Measurements from ENCODE around the gene ANXA1. TPM values are rescaled to one million over a fixed set of nuclear protein-coding genes. Genes with fewer than 3 reads are reported as not detected.

Gene ANXA1
- total and polyA plus RNA-seq, 2 of the 13 experiments (the other 11 are each of a cell fraction or from before 2014, with no cell fraction given): 0.15 to 0.20 TPM

DNA sequence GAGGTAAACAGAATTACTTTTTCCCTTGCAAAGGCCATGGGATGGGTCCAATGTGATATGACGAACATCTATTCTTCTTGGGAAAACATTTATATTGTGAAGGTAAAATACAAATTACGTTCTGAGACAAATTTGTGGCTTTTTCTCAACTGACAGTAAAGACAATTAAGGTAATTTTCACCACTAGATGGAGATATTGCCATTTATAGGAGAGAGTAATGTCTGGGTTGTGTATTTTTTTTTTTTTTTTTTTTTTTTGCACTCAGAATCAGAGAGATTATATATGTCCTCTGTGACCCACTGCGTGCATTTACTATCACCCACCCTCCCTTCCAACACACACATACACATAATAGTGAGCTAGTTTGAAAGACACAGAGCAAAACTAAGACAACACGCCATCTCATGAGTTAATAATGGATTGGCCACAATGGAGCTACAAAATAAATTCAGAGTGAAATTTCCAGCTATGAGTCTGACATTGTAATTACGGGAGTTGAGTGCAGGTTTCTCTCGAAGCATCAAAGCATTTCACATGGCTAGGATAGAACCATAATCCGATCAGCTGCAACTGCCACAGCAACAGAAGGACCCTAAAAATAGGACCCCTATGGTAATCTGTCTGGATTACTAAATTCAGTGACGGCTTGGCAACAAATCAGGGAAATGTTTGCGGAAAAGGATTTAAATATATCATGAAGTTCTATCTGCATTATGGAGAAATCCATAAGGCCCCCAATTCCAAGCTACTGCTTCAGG lies 49.2 kb downstream of the ANXA1 start:
- Histone ChIP-seq H3K4me1 (ENCODE audit: insufficient read depth, low read length) (no peaks in the 10 kb centered on the region), H4K20me1 (ENCODE audit: insufficient read depth, low read length) (no peaks in the 10 kb centered on the region), H3K4me2 (ENCODE audit: low read depth, low read length) (no peak overlapping the region), H3K4me3 (replicated peaks in 1 of 3; ENCODE audit: insufficient read depth in 1 of 3, low read depth in 2 of 3, low read length in 3 of 3) (no peak overlapping the region), H3K36me3 (replicated peaks in 1 of 2; ENCODE audit: control insufficient read depth in 1 of 2, insufficient read depth in 2 of 2, low read length in 2 of 2) (no peaks in the 10 kb centered on the region), H3K27me3 (ENCODE audit: control insufficient read depth in 1 of 2, insufficient read depth in 2 of 2, low read length in 2 of 2) (no peaks in the 10 kb centered on the region), H3K79me2 (ENCODE audit: insufficient read depth, low read length) (no peaks in the 10 kb centered on the region), H2AFZ (ENCODE audit: low read length) (no peak overlapping the region), H3K27ac (ENCODE audit: extremely low read length, insufficient read depth, low read length) (no peak overlapping the region), H3K9me3 (ENCODE audit: low read length) (no peaks in the 10 kb centered on the region), H3K9ac (ENCODE audit: insufficient read depth, low read depth, low read length) (no peak overlapping the region)
- no TSS peak for BruUV-seq (replicated peaks)
- 17% methylated on average over 9 of the region's 9 CpGs for WGBS (ENCODE audit: low lambda C conversion rate)
- FAIRE-seq (peak; percentile 63), DNase-seq (ENCODE audit: low spot score) (peak; percentile 33), ATAC-seq (peak; percentile 57)
- in situ Hi-C loops (cut with HindIII; ENCODE audit: extremely low pct_ligation_motif_present, low pct_unique_long_range_greater_than_20kb) (loop anchor here (10.0 kb wide), 1 partner anchor 364 kb away; no protein-coding TSS in a partner anchor), intact Hi-C loops (cut with micrococcal nuclease; ENCODE audit: unreplicated experiment) (loop anchor here (1.0 to 5.0 kb wide), 4 partner anchors 94 to 1370 kb away; no protein-coding TSS in a partner anchor)
- POLR2A ChIA-PET: no interaction called here
- CTCF ChIA-PET (ENCODE audit: low intra/inter-chr PET ratio, low total read pairs): interaction anchor here (0.6 to 2.5 kb wide), 2 partner anchors 140 to 365 kb away, joined by 3 to 18 read pairs; no protein-coding TSS in a partner anchor
- TF ChIP-seq, protein P1, sequence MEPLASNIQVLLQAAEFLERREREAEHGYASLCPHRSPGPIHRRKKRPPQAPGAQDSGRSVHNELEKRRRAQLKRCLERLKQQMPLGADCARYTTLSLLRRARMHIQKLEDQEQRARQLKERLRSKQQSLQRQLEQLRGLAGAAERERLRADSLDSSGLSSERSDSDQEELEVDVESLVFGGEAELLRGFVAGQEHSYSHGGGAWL (CRISPR knock-in tag; IDR thresholded peaks at IDR 0.05): no peak
- TF ChIP-seq NONO (IDR thresholded peaks at IDR 0.05) (no peak), NONO (CRISPR knock-in tag; conservative IDR thresholded peaks at IDR 0.05) (no peak), ZNF614 (CRISPR knock-in tag; IDR thresholded peaks at IDR 0.05; ENCODE audit: borderline replicate concordance) (no peak), SMC3 (IDR thresholded peaks at IDR 0.05; ENCODE audit: low read length) (peak; percentile 44; the same call in 1 of the 2 replicates), SRY (CRISPR knock-in tag; IDR thresholded peaks at IDR 0.05) (no peak), TBP (CRISPR knock-in tag; IDR thresholded peaks at IDR 0.05) (no peak), ZNF10 (CRISPR knock-in tag; IDR thresholded peaks at IDR 0.05; ENCODE audit: borderline replicate concordance, low read depth) (no peak), PRMT3 (CRISPR knock-in tag; IDR thresholded peaks at IDR 0.05; ENCODE audit: borderline replicate concordance, low read depth) (no peak), EHMT2 (IDR thresholded peaks at IDR 0.05; ENCODE audit: borderline replicate concordance, low read depth, low read length) (no peak)
- TF ChIP-seq, protein P2, sequence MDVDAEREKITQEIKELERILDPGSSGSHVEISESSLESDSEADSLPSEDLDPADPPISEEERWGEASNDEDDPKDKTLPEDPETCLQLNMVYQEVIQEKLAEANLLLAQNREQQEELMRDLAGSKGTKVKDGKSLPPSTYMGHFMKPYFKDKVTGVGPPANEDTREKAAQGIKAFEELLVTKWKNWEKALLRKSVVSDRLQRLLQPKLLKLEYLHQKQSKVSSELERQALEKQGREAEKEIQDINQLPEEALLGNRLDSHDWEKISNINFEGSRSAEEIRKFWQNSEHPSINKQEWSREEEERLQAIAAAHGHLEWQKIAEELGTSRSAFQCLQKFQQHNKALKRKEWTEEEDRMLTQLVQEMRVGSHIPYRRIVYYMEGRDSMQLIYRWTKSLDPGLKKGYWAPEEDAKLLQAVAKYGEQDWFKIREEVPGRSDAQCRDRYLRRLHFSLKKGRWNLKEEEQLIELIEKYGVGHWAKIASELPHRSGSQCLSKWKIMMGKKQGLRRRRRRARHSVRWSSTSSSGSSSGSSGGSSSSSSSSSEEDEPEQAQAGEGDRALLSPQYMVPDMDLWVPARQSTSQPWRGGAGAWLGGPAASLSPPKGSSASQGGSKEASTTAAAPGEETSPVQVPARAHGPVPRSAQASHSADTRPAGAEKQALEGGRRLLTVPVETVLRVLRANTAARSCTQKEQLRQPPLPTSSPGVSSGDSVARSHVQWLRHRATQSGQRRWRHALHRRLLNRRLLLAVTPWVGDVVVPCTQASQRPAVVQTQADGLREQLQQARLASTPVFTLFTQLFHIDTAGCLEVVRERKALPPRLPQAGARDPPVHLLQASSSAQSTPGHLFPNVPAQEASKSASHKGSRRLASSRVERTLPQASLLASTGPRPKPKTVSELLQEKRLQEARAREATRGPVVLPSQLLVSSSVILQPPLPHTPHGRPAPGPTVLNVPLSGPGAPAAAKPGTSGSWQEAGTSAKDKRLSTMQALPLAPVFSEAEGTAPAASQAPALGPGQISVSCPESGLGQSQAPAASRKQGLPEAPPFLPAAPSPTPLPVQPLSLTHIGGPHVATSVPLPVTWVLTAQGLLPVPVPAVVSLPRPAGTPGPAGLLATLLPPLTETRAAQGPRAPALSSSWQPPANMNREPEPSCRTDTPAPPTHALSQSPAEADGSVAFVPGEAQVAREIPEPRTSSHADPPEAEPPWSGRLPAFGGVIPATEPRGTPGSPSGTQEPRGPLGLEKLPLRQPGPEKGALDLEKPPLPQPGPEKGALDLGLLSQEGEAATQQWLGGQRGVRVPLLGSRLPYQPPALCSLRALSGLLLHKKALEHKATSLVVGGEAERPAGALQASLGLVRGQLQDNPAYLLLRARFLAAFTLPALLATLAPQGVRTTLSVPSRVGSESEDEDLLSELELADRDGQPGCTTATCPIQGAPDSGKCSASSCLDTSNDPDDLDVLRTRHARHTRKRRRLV (CRISPR knock-in tag; IDR thresholded peaks at IDR 0.05): no peak
- TF ChIP-seq, protein P3, sequence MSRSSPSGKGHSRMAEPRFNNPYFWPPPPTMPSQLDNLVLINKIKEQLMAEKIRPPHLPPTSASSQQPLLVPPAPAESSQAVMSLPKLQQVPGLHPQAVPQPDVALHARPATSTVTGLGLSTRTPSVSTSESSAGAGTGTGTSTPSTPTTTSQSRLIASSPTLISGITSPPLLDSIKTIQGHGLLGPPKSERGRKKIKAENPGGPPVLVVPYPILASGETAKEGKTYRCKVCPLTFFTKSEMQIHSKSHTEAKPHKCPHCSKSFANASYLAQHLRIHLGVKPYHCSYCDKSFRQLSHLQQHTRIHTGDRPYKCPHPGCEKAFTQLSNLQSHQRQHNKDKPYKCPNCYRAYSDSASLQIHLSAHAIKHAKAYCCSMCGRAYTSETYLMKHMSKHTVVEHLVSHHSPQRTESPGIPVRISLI (CRISPR knock-in tag; IDR thresholded peaks at IDR 0.05; ENCODE audit: borderline replicate concordance): peak; percentile 89
- TF ChIP-seq, protein P4, sequence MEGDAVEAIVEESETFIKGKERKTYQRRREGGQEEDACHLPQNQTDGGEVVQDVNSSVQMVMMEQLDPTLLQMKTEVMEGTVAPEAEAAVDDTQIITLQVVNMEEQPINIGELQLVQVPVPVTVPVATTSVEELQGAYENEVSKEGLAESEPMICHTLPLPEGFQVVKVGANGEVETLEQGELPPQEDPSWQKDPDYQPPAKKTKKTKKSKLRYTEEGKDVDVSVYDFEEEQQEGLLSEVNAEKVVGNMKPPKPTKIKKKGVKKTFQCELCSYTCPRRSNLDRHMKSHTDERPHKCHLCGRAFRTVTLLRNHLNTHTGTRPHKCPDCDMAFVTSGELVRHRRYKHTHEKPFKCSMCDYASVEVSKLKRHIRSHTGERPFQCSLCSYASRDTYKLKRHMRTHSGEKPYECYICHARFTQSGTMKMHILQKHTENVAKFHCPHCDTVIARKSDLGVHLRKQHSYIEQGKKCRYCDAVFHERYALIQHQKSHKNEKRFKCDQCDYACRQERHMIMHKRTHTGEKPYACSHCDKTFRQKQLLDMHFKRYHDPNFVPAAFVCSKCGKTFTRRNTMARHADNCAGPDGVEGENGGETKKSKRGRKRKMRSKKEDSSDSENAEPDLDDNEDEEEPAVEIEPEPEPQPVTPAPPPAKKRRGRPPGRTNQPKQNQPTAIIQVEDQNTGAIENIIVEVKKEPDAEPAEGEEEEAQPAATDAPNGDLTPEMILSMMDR (CRISPR knock-in tag; IDR thresholded peaks at IDR 0.05): peak; percentile 54
- TF ChIP-seq, protein P5, sequence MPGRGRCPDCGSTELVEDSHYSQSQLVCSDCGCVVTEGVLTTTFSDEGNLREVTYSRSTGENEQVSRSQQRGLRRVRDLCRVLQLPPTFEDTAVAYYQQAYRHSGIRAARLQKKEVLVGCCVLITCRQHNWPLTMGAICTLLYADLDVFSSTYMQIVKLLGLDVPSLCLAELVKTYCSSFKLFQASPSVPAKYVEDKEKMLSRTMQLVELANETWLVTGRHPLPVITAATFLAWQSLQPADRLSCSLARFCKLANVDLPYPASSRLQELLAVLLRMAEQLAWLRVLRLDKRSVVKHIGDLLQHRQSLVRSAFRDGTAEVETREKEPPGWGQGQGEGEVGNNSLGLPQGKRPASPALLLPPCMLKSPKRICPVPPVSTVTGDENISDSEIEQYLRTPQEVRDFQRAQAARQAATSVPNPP (CRISPR knock-in tag; IDR thresholded peaks at IDR 0.05): no peak
